Esophagus squamous epithelium (tissue), 5 donors: ENCODE measurements around the gene NR1I3. TPM values are rescaled to one million over a fixed set of nuclear protein-coding genes. Genes with fewer than 3 reads are reported as not detected.

Experiments
- DNase-seq: peaks from one replicate; lab custom pipeline; 2025; lab: John Stamatoyannopoulos, UW
- H3K27ac ChIP-seq, 4 donors: fragments of 200-600 bp; sonication (generic); one replicate each; pipeline ENCODE4 v1.5.1; 2016 to 2019; ENCODE audit warnings: mild to moderate bottlenecking in 1 of 4
- H3K27me3 ChIP-seq, 4 donors: fragments of 200-600 bp; sonication (generic); 1 replicate in 3 of 4; 2 replicates in 1 of 4; pipeline versions ENCODE4 v1.5.1 to v1.6.0; 2017 to 2021; ENCODE audit warnings: antibody characterized with exemption in 1 of 4
- H3K36me3 ChIP-seq, 3 donors: fragments of 200-600 bp; sonication (generic); one replicate each; pipeline ENCODE4 v1.5.1; 2016 to 2019
- H3K4me1 ChIP-seq, 3 donors: fragments of 200-600 bp; sonication (generic); one replicate each; pipeline ENCODE4 v1.5.1; 2017 to 2019
- H3K4me3 ChIP-seq, 4 donors: fragments of 200-600 bp; sonication (generic); 1 replicate in 3 of 4; 2 replicates in 1 of 4; pipeline ENCODE4 v1.5.1; 2016 to 2019; ENCODE audit warnings: mild to moderate bottlenecking in 2 of 4, moderate library complexity in 1 of 4
- H3K9me3 ChIP-seq, 3 donors: fragments of 200-600 bp; sonication (generic); one replicate each; pipeline ENCODE4 v1.5.1; 2016 to 2019
- POLR2A ChIP-seq, 4 donors: fragments of 450-650 bp; IDR thresholded peaks; one replicate each; pipeline ENCODE4 v1.6.1; 2017; ENCODE audit warnings: antibody characterized with exemption in 4 of 4, mild to moderate bottlenecking in 4 of 4, moderate library complexity in 3 of 4
- WGBS, 2 donors: methylation state at CpG; one replicate each; pipeline ENCODE4 v1.1.5; 2018; 5-methylcytosine and 5-hydroxymethylcytosine counted together
- intact Hi-C: fragments of 100-400 bp; cut with DNase I; formaldehyde crosslinking; loops from one replicate; pipeline ENCODE4 v1.15.0; 2022
- total RNA-seq, 4 donors: library from RNA; depleted of rRNA; stranded (reverse); fragments of >200 nt; gene quantifications; one replicate each; pipeline ENCODE4 v1.1.0, GENCODE V29; 2016
- TF ChIP-seq, protein P1 (sequence below), 6 experiments: fragments of 450-650 bp in 4 of 6; fragments of 200-600 bp in 2 of 6; sonication (generic) in 2 of 6; IDR thresholded peaks; one replicate each; pipeline ENCODE4 v1.5.1; 2016 to 2019; ENCODE audit warnings: antibody characterized with exemption in 6 of 6, mild to moderate bottlenecking in 4 of 6, moderate library complexity in 4 of 6
- donor health status: DM: yes; HTN: yes; CAD: no.

Gene NR1I3, protein sequence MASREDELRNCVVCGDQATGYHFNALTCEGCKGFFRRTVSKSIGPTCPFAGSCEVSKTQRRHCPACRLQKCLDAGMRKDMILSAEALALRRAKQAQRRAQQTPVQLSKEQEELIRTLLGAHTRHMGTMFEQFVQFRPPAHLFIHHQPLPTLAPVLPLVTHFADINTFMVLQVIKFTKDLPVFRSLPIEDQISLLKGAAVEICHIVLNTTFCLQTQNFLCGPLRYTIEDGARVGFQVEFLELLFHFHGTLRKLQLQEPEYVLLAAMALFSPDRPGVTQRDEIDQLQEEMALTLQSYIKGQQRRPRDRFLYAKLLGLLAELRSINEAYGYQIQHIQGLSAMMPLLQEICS
- total RNA-seq = not detected

DNA sequence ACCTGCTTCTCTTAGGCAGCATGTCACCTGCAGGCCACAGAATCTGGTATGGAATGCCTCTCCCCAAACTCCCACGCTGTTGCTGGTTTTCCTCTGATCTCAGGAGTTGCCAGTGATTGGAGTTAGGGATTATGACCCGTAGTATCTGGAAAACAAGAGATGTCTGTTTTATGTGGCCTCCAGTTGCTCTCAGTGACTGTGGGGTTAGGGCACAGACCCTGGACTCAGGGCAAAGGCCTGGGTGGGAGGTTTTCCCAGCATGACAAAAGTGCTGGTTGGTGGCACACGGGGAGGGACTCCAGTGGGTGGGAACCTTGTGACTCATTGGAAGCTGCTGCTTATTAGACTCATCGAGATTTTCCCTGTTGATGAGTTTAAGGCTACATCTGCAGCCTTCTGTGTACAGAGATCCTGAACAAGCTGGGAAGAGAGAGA lies at the start of gene NR1I3:
NR1I3 (minus strand) TSS at position 165 of the 435 bp plus-strand sequence. CDS start 1,638 bp downstream, outside the sequence.
- no peak for DNase-seq
- H3K9me3 ChIP-seq = no peaks in the 10 kb centered on the region
- H3K27ac ChIP-seq = no peak within 1 kb of the TSS
- no peak for TF ChIP-seq POLR2A (IDR thresholded peaks at IDR 0.05)
- TF ChIP-seq, protein P1, sequence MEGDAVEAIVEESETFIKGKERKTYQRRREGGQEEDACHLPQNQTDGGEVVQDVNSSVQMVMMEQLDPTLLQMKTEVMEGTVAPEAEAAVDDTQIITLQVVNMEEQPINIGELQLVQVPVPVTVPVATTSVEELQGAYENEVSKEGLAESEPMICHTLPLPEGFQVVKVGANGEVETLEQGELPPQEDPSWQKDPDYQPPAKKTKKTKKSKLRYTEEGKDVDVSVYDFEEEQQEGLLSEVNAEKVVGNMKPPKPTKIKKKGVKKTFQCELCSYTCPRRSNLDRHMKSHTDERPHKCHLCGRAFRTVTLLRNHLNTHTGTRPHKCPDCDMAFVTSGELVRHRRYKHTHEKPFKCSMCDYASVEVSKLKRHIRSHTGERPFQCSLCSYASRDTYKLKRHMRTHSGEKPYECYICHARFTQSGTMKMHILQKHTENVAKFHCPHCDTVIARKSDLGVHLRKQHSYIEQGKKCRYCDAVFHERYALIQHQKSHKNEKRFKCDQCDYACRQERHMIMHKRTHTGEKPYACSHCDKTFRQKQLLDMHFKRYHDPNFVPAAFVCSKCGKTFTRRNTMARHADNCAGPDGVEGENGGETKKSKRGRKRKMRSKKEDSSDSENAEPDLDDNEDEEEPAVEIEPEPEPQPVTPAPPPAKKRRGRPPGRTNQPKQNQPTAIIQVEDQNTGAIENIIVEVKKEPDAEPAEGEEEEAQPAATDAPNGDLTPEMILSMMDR (IDR thresholded peaks at IDR 0.05) = no peak
- 58 to 62% methylated on average over 2 to 4 of the region's 4 CpGs for WGBS, 2 donors
- no peaks in the 10 kb centered on the region for H3K36me3 ChIP-seq
- intact Hi-C loops = no loop called here
- no peaks in the 10 kb centered on the region for H3K27me3 ChIP-seq
- H3K4me1 ChIP-seq = no peaks in the 10 kb centered on the region
- H3K4me3 ChIP-seq = no peak within 1 kb of the TSS

DNA sequence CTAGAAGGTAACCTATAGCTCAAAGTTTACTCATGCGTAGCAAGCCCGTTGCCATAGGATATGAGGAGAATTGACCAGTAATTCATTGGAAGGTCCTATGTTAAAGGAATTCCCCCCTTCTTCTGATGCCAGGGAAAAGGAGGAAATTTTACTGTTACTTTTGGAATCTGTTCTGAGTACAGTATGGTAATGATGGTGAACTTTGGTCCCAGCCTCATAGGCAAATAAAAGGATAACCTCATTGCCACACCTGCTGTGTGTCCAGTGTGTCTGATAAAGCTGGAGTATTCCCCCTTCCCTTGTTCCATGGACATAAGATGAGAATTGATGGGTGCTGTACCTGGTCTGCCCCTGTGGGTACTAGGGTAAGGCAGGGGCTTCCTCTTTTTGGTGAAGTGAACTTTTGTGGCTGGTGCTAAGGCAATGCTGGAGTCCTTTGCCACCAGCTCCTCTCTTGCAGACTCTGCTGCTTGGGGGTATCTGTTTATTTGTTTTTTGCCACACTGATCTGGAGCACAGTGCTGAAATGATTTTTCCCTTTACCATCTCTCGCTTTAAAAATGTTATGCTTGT lies 49.6 kb upstream of the NR1I3 start:
- peaks cover 0 to 18% (median 5%) of the 10 kb centered on the region in 3 donors for H3K36me3 ChIP-seq
- no peaks in the 10 kb centered on the region for H3K27me3 ChIP-seq
- intact Hi-C loops = no loop called here
- TF ChIP-seq POLR2A (IDR thresholded peaks at IDR 0.05) = no peak
- TF ChIP-seq, protein P1 (IDR thresholded peaks at IDR 0.05) = no peak
- 87 to 90% methylated on average over 3 of the region's 3 CpGs for WGBS, 2 donors
- no peak overlapping the region for H3K4me3 ChIP-seq
- DNase-seq = no peak
- no peaks in the 10 kb centered on the region for H3K9me3 ChIP-seq
- no peaks in the 10 kb centered on the region for H3K4me1 ChIP-seq
- no peak overlapping the region for H3K27ac ChIP-seq

DNA sequence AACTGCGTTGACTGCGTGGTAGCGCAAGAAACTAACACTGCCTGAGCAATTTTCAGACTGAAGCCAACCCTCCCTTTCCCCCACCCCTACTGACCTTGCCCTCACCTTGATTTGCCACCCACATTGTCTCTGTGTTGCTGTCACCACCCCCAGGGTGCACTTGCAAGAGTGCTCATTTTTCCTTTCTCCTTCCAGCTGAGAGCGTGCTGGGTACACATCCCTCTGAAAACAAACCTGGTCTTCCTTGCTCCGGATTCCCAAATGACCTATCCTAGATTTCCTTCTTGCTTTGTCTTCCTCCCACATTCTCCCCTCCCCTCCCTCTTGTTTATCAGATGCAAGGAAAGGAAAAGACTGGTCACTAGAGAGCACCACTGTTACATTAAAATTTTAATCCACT lies 47.5 kb upstream of the NR1I3 start:
- no peaks in the 10 kb centered on the region for H3K4me1 ChIP-seq
- H3K9me3 ChIP-seq = no peaks in the 10 kb centered on the region
- no peaks in the 10 kb centered on the region for H3K27me3 ChIP-seq
- H3K27ac ChIP-seq = no peak overlapping the region
- peaks cover 0 to 18% (median 5%) of the 10 kb centered on the region in 3 donors for H3K36me3 ChIP-seq
- DNase-seq = no peak
- 58 to 74% methylated on average over 5 of the region's 5 CpGs for WGBS, 2 donors
- TF ChIP-seq, protein P1 (IDR thresholded peaks at IDR 0.05) = no peak
- intact Hi-C loops = no loop called here
- no peak overlapping the region for H3K4me3 ChIP-seq

DNA sequence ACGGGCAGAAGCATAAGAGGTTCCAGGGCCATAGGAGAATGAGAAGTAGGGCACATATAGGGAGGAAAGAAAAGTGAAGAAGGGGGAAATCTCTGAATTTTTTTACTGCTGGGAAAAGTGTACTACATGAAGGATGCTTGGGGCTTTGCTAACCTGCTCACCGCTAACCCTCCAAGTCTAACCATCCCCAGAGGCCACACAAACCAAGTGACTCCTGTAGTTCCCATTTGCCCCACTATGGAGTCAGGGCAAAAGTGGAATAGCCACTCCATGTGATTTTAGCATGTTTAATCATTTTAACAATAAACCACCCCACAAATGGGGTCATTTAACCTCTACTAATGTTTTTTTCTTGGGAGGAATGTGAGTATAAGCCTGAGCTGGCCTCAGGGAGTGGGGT lies 47.1 kb upstream of the NR1I3 start:
- Histone ChIP-seq H3K4me3 (no peak overlapping the region), H3K27me3 (no peaks in the 10 kb centered on the region), H3K4me1 (no peaks in the 10 kb centered on the region), H3K27ac (no peak overlapping the region), H3K9me3 (no peaks in the 10 kb centered on the region), H3K36me3 (peaks cover 0 to 18% (median 5%) of the 10 kb centered on the region in 3 donors)
- no peak for TF ChIP-seq POLR2A (IDR thresholded peaks at IDR 0.05)
- TF ChIP-seq, protein P1 (IDR thresholded peaks at IDR 0.05) = no peak
- intact Hi-C loops = no loop called here
- DNase-seq = no peak
- 94 to 100% methylated on average over 2 of the region's 2 CpGs for WGBS, 2 donors

DNA sequence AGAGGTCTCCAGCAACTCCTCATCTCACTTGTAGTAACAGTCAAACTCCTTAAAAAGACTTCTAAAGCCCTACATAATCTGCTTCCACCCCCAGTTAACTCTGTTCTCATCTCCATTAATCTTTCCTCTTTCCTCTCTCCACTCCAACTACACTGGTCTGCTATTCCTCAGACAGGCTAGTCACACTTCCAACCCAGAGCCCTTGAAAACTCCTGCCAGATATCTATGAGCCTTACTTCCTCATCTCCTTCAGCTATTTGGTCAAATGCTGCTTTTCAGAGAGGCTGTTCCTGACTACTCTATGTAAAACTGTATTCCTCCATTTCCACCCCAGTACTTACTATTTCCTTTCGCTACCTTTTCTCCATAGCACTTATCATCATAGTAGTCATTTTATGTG lies 45.0 kb upstream of the NR1I3 start:
- WGBS, 2 donors = 92 to 96% methylated on average over 1 of the region's 1 CpG

More for the DNA sequence above, 45.0 kb upstream of the NR1I3 start:
- H3K4me3 ChIP-seq = no peak overlapping the region
- H3K27ac ChIP-seq = no peak overlapping the region
- TF ChIP-seq, protein P1 (IDR thresholded peaks at IDR 0.05) = no peak
- H3K4me1 ChIP-seq = no peaks in the 10 kb centered on the region
- H3K9me3 ChIP-seq = no peaks in the 10 kb centered on the region
- intact Hi-C loops = no loop called here
- peaks cover 0 to 18% (median 5%) of the 10 kb centered on the region in 3 donors for H3K36me3 ChIP-seq
- no peak for DNase-seq
- no peaks in the 10 kb centered on the region for H3K27me3 ChIP-seq
